HL-60/S4 treated with phorbol 12-myristate 13-acetate at 8.2 ng/mL for 4 days and 3 days (cell line): ENCODE measurements around the gene TMEM266.

ENCODE experiments used
- in situ Hi-C: fragments of 300-500 bp; cut with MboI; formaldehyde crosslinking; loops from 2 replicates; pipeline ENCODE4 v1.15.0; 2022; ENCODE audit warnings: low sequenced_read_pairs

TMEM266 gene

GRCh38 chr15:76199106-76200082 lies 139.6 kb downstream of the TMEM266 start:
- in situ Hi-C loops: no loop called here

- in situ Hi-C loops: no loop called here
Measured at GRCh38 chr15:76200083-76200465, 140.3 kb downstream of the TMEM266 start.

DNA sequence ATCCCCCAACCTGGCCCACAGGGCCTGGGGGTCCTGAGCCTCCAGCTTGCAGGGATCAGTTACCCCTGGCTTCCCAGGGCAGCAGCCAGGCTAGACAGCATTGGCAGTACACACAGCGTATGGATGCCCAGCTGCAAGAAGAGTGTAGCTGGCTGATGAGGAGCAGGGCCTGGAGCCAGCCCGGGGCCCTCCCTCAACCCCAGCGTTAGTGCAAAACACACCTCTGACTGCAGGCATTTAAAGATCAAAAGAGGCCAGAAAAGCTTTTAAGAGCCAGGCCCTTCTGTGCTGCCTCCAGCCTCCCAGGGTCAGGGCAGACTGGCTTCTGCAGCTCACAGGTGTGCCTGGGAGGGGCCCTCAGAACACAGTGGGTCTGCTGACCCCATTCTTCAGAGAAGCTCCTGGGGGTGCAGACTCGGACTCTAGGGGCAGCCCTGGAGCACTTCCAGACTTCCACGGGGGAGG lies 140.9 kb downstream of the TMEM266 start:
- in situ Hi-C loops: no loop called here

- in situ Hi-C loops: no loop called here
Measured at GRCh38 chr15:76201536-76202255, 141.9 kb downstream of the TMEM266 start.

DNA sequence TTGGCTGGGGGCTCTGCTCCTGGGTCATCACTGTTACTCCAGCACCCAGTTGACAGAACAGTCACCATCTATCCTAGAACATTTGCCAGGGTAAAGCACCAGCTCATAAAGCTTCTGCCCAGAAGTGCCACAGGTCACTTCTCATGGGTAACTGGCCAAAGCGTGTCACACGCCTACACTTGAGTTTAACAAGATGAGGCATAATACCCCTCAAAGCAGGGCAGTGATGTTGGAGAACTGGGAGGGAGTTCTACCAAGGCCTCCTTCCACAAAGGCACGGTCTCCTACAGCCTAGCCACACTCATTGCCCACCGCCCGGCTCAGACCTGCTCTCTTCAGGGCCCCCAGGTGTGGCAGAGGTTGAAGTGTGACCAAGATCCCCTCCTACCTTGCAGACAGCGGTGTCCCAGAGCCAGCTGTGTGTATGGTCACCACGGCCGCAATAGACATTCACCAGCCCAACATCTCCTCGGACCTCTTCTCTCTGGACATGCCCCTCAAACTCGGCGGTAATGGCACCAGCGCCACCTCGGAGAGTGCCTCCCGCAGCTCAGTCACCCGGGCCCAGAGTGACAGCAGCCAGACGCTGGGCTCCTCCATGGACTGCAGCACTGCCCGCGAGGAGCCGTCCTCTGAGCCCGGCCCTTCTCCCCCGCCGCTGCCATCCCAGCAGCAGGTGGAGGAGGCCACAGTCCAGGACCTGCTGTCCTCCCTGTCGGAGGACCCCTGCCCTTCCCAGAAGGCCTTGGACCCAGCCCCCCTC lies 143.7 kb downstream of the TMEM266 start:
- in situ Hi-C loops: no loop called here

DNA sequence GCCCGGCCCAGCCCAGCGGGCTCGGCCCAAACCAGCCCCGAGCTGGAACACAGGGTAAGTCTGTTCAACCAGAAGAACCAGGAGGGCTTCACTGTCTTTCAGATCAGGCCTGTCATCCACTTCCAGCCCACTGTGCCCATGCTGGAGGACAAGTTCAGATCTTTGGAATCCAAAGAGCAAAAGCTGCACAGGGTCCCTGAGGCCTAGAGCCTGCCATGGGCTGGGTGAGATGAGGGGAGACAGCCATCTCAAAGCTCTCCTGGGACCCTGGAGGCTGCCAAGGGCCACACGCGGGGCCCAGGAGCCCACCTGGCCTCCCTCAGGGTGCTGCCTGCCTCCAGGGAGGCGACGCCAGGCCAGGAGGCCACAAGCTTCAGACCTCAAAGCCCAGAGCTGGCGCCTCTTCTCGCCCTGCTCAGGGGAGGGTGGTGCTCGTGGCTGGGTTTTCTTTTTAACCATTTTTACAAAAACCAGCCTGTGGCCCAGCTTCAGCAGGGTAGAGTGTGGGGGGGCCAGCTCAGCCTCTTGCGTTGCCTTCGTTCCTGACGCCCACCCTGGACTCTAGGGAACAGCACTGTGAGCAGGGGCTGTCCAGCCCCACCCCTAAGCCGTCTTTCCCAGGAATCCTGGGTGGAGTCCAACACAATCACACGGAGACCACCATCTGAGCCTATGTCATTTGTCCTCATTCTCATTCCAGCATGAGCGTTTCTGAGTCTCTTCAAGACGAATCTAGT lies 144.5 kb downstream of the TMEM266 start:
- in situ Hi-C loops: no loop called here

- in situ Hi-C loops: no loop called here
Measured at GRCh38 chr15:76204916-76205460, 145.2 kb downstream of the TMEM266 start.

DNA sequence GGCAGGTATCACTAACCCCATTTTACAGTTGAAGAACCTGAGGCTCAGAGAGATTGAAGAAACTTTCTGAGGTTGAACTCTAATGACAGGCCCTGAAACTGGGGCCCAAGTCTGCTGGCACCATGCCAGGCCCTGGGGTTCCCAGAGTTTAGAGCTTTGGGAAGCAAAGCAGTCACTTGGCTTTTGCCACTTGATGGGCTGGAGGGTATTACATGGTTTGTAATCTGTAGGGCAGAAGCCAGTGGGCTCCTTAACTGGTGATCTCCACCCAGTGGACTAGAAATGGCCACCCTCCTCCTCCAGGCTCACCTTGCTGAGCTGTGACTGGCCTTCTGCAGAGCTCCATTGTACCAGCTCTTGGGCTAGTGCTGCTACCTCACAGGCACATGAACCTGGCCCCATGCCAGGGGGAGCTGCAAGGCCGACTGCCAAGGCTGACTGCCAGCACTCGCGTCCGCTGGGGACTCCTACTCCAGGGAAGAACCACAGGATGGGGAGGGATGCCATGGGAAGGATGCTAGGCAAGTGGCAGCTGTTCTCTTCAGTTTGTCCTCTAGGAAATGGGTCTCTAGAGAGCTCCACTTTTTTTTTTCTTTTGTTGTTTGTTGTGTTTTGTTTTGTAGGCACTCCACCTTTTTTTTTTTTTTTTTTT lies 146.7 kb downstream of the TMEM266 start:
- in situ Hi-C loops: no loop called here

DNA sequence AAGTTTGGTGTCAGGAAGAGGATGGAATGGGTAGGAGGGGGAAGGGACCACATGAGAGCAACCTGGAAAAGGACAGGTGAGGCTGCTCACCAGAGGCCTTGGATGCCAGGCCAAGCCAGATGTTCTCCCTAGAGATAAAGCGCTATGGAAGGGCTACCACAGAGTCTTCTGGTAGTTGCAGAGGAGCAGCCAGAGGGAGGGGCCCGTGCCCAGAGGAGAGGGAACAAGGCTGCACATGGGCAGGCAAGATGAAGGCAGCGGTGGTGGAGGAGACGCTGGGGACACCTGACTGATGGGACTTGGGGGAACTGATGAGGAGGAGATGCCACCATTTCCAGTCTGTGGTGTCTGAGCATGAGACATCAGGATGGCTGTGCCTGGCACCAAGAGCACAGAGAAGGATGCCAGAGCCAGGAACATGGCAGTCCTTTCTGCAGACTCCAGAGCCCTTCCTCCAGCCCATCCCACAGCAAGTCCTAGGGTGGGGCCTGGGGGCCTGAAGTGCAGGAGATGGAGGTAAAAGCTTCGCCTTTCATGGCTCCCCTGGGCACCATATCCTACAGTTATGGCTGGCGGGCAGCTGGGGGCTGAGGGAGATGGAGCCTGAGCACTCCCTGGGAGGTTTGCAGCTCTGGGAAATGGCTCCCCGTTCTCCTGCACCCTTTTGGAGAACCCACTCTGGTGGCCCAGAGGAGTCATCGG lies 148.4 kb downstream of the TMEM266 start:
- in situ Hi-C loops: no loop called here

GRCh38 chr15:76208786-76209424 lies 149.1 kb downstream of the TMEM266 start:
- in situ Hi-C loops: no loop called here

DNA sequence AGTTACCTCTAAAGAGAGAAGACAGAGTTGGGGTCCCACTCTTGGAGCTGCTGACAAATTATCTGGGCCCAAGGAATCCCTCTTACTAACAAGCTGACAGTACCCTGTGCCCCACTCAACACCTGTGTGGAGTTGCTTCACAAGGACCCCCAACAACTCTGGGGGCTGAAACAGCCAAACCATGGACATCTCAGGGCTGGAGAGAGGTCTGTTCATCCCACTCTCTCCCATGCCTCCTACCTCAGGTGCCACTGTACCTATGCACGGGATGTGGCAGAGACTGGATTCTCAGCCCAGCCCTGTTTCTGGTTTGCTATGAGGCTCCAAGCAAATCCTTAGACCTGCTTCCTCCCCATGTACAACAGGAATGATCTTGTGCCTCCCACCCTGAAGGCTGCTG lies 149.7 kb downstream of the TMEM266 start:
- in situ Hi-C loops: no loop called here

GRCh38 chr15:76209942-76210341 lies 150.2 kb downstream of the TMEM266 start:
- in situ Hi-C loops: no loop called here

GRCh38 chr15:76215634-76216033 lies 155.8 kb downstream of the TMEM266 start:
- in situ Hi-C loops: no loop called here

DNA sequence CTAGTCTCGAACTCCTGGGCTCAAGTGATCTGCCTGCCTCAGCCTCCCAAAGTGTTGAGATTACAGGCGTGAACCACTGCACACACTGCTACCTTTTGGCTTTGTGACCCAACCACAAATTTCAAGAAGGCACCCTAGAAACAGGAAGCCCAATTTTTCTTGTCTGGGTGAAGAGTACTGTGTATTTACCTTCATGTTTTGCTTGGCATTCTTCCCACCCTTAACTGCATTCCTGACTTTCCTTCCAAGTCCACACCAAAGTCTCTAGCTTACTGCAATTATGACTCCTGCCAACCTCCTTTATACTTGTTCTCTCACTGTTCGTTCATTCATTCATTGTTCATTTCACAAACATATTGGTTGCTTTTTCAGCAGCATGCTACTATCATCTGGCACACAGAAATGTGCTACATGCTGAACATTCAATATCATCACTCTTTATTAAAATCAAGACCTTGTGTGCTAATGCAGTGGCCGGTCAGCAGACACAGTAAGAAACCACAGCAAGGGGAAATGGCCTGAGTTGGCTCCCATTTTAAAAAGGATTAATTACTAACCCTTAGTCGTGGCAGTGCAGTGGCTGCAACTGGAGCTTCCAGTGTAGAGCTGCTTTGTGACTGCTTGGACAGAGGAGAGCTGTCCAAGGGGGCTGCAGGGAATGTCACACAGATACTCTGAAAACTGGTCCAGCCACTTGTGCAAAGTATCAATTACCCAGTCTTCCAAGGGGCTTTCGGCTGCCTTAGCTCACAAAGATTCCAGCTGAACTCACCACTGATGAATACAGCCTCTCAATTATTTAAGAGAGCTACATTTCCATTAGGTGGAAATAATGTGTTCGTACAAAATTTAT lies 157.5 kb downstream of the TMEM266 start:
- in situ Hi-C loops: no loop called here

GRCh38 chr15:76217882-76218217 lies 158.1 kb downstream of the TMEM266 start:
- in situ Hi-C loops: no loop called here

DNA sequence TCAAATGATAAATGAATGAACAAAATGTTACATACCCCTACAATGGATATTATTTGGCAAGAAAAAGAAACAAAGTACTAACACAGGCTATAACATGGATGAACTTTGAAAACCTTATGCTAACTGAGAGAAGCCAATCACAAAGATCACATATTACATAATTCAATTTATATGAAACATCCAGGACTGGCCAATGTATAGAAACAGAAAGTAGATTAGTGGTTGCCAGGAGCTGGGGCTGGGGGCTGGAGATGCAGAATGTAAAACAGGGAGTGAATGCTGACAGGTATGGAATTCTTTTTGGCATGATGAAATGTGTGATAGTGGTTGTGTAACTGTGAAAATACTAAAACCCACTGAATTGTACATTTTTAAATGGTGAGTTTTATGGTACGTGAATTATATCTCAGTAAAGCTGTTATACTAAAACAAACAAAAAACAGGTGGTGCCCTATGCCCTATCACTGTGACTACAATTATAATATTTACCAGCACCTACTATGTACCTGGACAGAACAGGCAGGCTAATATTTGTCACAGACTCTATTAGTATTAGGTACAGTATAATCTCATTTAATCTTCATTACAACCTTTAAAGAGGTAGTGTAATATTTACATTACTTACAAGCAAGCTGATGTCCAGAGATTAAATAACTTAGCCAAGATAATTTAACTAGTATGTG lies 161.4 kb downstream of the TMEM266 start:
- in situ Hi-C loops: no loop called here

DNA sequence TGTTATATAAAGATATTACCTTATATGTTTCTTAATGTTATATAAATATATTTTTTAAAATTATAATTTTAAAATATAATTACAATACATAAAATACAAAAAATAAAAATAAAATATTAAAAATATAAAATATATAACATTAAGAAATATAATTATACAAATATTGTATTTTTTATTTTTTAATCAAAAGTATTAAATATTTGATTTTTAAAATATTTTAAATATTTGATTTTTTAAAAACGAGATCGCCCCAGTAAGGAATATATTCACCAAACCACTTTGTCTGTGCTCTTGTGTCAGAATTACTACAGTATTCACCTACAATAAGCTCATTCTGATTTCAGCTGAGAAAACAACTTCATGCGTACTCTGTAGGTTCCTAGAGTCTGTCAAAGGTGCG lies 162.4 kb downstream of the TMEM266 start:
- in situ Hi-C loops: no loop called here
